Measurements from ENCODE around the gene DDX25.

Gene DDX25

GRCh38 chr11:125951731-125952130 is 47.4 kb downstream of the DDX25 start:
- TF ChIP-seq, protein P1, sequence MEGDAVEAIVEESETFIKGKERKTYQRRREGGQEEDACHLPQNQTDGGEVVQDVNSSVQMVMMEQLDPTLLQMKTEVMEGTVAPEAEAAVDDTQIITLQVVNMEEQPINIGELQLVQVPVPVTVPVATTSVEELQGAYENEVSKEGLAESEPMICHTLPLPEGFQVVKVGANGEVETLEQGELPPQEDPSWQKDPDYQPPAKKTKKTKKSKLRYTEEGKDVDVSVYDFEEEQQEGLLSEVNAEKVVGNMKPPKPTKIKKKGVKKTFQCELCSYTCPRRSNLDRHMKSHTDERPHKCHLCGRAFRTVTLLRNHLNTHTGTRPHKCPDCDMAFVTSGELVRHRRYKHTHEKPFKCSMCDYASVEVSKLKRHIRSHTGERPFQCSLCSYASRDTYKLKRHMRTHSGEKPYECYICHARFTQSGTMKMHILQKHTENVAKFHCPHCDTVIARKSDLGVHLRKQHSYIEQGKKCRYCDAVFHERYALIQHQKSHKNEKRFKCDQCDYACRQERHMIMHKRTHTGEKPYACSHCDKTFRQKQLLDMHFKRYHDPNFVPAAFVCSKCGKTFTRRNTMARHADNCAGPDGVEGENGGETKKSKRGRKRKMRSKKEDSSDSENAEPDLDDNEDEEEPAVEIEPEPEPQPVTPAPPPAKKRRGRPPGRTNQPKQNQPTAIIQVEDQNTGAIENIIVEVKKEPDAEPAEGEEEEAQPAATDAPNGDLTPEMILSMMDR (conservative IDR thresholded peaks at IDR 0.05; ENCODE audit: low read depth), result no peak
- H3K27ac ChIP-seq, result peak overlapping the region; percentile 56
- DNase-seq (ENCODE audit: low spot score), result no peak
- POLR2A ChIA-PET (ENCODE audit: low non-redundant PET), result no interaction called here
- CTCF ChIA-PET, result interaction anchor here (0.6 to 0.9 kb wide), 2 partner anchors 9 to 356 kb away, joined by 3 read pairs; no protein-coding TSS in a partner anchor

DNA sequence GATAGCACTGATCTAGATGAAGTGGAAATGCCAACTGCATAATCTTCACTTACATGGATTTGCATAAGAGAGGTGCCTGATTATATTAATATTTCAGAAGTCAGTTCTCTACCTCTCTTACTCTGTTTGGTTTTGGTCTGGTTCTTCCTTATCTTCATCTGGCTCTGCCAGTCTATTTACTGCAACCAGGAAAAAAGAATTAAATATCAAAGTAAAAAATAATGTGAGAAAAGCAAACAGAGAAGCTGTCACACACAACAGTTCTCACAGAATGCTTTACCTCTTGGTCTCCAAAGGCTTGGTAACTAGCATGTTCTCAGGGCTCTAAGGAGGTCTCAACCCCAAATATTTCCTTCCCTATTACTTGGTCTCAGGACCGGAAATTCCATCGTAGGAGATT is 48.3 kb downstream of the DDX25 start:
- peak overlapping the region; percentile 94 for H3K27ac ChIP-seq
- TF ChIP-seq, protein P1 (conservative IDR thresholded peaks at IDR 0.05; ENCODE audit: low read depth), result no peak
- CTCF ChIA-PET, result interaction anchor here (0.6 kb wide), 1 partner anchor 10 kb away, joined by 4 read pairs; no protein-coding TSS in a partner anchor
- DNase-seq (ENCODE audit: low spot score), result no peak
- POLR2A ChIA-PET (ENCODE audit: low non-redundant PET), result no interaction called here

DNA sequence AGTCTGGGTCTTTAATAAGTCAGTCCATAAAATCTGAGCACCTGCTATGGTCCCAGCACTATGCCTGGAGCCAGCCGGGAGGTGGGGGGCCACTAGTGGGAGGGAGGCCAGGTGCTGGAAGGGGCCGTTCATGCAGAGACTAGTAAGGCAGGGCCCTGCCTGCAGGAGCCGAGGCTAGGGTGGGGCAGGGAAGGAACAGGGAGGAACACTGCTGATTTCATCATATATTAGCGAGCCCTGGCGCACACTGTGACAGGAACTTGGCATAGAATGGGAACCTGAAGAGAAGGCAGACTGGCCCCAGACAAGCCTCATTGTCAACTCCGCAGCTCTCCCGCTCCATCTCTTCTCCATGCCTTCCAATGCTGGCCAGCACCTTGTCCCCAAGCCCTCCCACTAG is 48.7 kb downstream of the DDX25 start:
- DNase-seq (ENCODE audit: low spot score), result peak; percentile 34
- peak overlapping the region; percentile 94 for H3K27ac ChIP-seq
- TF ChIP-seq, protein P1 (conservative IDR thresholded peaks at IDR 0.05; ENCODE audit: low read depth), result no peak
- CTCF ChIA-PET, result no interaction called here
- POLR2A ChIA-PET (ENCODE audit: low non-redundant PET), result no interaction called here

- DNase-seq (ENCODE audit: low spot score), result no peak
- CTCF ChIA-PET, result no interaction called here
- peak overlapping the region; percentile 94 for H3K27ac ChIP-seq
- TF ChIP-seq, protein P1 (conservative IDR thresholded peaks at IDR 0.05; ENCODE audit: low read depth), result no peak
- POLR2A ChIA-PET (ENCODE audit: low non-redundant PET), result no interaction called here
Observed at GRCh38 chr11:125953401-125953935, 49.2 kb downstream of the DDX25 start.

DNA sequence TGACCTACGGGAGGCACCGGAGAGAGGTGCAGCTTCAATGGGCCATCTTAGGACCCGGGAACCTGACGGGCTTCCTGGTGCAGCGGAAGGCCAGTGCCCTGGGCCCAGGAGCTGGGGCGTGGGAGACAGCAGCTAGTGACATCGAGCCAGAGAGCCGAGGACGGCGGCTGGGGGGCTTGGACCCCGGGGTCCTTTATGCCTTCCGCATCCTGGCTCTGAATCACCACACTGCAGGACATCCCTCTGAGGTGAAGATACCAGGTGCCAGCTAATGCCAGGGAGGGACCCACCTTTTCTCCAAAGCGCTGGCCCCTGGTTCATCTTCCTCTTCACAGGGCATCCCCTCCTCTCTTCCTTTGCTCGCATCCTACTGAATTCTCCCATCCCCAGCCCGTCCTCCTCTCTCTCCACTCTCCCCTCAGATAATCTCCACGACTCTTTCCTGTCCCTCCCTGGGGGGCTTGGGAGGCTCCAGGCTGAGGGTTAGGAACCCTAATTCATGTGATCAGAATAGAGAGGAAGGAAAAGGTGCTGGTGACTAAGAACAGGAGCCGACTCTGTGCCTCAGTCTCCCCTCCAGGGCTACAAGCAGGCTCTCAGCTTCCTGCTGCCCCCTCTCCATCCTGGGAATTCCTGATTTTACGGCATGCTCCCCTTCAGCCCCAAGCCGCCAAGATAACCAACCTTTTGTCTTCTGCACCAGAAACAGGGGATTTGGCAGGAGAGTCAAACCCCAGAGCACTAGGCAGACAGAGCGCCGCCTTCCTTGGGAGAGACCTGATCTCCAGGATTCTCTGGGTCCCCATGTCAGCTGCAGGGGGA is 50.0 kb downstream of the DDX25 start:
- ChIA-PET CTCF (no interaction called here), POLR2A (ENCODE audit: low non-redundant PET) (no interaction called here)
- TF ChIP-seq, protein P1 (conservative IDR thresholded peaks at IDR 0.05; ENCODE audit: low read depth), result no peak
- no peak for DNase-seq (ENCODE audit: low spot score)
- peak overlapping the region; percentile 94 for H3K27ac ChIP-seq

DNA sequence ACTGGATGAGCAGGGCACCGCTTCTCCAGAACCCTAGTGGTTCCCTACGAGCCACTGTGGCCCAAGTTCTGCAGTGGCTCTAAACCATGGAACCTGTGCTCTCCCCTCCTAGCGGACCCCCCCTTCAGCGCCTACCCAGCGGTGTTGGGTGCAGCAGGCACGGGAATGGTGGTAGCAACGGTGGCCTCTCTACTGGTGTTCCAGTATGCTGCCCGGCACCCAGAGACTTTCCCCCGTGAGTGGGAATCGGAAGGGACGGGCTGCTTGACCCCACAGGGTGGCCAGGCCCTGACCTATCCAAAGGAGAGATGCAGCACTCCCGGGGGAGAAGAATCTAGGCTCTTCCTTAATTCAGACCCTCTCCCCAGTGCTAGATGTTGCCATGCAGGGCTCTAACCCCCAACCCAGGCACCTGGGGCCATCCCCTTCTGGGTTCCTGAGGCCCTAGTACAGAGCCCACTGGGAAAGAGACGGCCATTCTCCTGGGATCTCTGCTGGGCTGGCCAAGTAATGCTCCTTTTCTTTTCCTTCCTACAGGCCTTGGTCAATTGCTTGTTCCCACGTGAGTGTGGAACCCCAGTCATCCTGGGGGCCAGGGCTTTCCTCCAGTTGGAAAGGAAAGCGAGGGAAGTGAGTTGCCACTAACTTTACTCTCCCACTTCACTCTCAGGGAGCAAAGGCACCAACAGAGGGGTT is 50.8 kb downstream of the DDX25 start:
- no peak overlapping the region; the same call in 1 of the 2 replicates for H3K27ac ChIP-seq
- TF ChIP-seq, protein P1 (conservative IDR thresholded peaks at IDR 0.05; ENCODE audit: low read depth), result no peak
- POLR2A ChIA-PET (ENCODE audit: low non-redundant PET), result no interaction called here
- DNase-seq (ENCODE audit: low spot score), result no peak
- CTCF ChIA-PET, result interaction anchor here (0.5 kb wide), 1 partner anchor 466 kb away, joined by 3 read pairs; no protein-coding TSS in a partner anchor

Measured in RWPE1 (cell line).